ENCODE measurements around the gene ERBB3.
"Not testable (repeated sequence)": the region's sequence is repeated elsewhere in the genome, so short reads cannot be mapped to it uniquely, and the experiment has no call there.

The ERBB3 gene

GRCh38 chr12:56116267-56117081 is 36.5 kb downstream of the ERBB3 start, which contains the start of gene RPL41:
Gene RPL41 (plus strand): TSS chr12:56116633.
- DNase-seq: peak; percentile 96

GRCh38 chr12:56117082-56117706 is 37.2 kb downstream of the ERBB3 start:
- not testable (repeated sequence) for DNase-seq

GRCh38 chr12:56117778-56118687 is 38.1 kb downstream of the ERBB3 start, which contains the start of gene ZC3H10:
Gene ZC3H10 (plus strand): TSS chr12:56118266. CDS start chr12:56120563, 2,297 bp downstream.
- peak; percentile 94 for DNase-seq

- no peak for DNase-seq
Measured at GRCh38 chr12:56118688-56119357, 38.9 kb downstream of the ERBB3 start.

GRCh38 chr12:56119361-56119796 is 39.4 kb downstream of the ERBB3 start:
- peak; percentile 55 for DNase-seq

GRCh38 chr12:56120158-56120846 is 40.3 kb downstream of the ERBB3 start:
- no peak for DNase-seq

- no peak for DNase-seq
Measured at GRCh38 chr12:56121204-56121870, 41.4 kb downstream of the ERBB3 start.

- no peak for DNase-seq
Measured at GRCh38 chr12:56122637-56123036, 42.7 kb downstream of the ERBB3 start.

GRCh38 chr12:56124133-56124532 is 44.2 kb downstream of the ERBB3 start:
- no peak for DNase-seq

- no peak for DNase-seq
Measured at GRCh38 chr12:56126732-56127239, 46.8 kb downstream of the ERBB3 start.

- no peak for DNase-seq
Measured at GRCh38 chr12:56127485-56127887, 47.5 kb downstream of the ERBB3 start.

GRCh38 chr12:56127888-56128669 is 48.1 kb downstream of the ERBB3 start, which contains the start of gene ESYT1:
Gene ESYT1 (plus strand): TSS chr12:56128267. CDS start chr12:56128320, 53 bp downstream.
- DNase-seq: peak; percentile 92

GRCh38 chr12:56128670-56129205 is 48.8 kb downstream of the ERBB3 start:
- no peak for DNase-seq

- DNase-seq: peak; percentile 78
Measured at GRCh38 chr12:56129206-56129941, 49.4 kb downstream of the ERBB3 start.

- DNase-seq: no peak
Measured at GRCh38 chr12:56129942-56130495, 50.1 kb downstream of the ERBB3 start.

GRCh38 chr12:56130876-56131275 is 50.9 kb downstream of the ERBB3 start:
- no peak for DNase-seq

GRCh38 chr12:56134897-56135296 is 54.9 kb downstream of the ERBB3 start:
- DNase-seq: no peak

- no peak for DNase-seq
Measured at GRCh38 chr12:56137853-56138571, 58.0 kb downstream of the ERBB3 start.

Data from activated T-cell treated with anti-CD3 and anti-CD28 coated beads, Interleukin-2, amount 50 U/mL, for 1 hour (primary cell).